Neural progenitor cell (in vitro differentiated cells): ENCODE measurements around the gene ADAM17.

Source experiments
- EZH2phosphoT487 ChIP-seq: fragments of 200-600 bp; sonication (generic); IDR thresholded peaks from 2 replicates; pipeline ENCODE4 v1.6.1; 2017; ENCODE audit warnings: antibody characterized with exemption
- TF ChIP-seq, protein P1 (sequence below): fragments of 200-600 bp; sonication (generic); IDR thresholded peaks from 2 replicates; pipeline ENCODE4 v1.5.1; 2017; ENCODE audit warnings: antibody characterized with exemption, mild to moderate bottlenecking

DNA sequence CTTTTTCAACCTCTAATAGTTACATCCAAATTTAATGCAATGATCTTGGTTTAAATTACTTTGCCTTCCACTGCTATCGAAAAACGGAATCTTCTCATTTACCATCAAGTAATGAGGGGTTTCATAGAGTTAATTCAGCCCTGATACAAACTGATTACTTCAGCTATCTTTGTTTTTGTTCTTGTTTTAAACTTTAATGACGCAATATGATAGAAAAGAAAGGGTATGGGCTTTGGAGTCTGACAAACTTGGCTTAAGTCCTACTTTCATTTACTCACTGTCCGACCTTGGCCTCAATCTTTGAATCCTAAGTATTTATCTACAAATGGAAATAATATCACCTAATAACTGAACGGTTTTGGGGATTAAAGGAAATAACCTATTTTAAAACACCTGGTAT is 16.1 kb downstream of the ADAM17 start:
- TF ChIP-seq, protein P1, sequence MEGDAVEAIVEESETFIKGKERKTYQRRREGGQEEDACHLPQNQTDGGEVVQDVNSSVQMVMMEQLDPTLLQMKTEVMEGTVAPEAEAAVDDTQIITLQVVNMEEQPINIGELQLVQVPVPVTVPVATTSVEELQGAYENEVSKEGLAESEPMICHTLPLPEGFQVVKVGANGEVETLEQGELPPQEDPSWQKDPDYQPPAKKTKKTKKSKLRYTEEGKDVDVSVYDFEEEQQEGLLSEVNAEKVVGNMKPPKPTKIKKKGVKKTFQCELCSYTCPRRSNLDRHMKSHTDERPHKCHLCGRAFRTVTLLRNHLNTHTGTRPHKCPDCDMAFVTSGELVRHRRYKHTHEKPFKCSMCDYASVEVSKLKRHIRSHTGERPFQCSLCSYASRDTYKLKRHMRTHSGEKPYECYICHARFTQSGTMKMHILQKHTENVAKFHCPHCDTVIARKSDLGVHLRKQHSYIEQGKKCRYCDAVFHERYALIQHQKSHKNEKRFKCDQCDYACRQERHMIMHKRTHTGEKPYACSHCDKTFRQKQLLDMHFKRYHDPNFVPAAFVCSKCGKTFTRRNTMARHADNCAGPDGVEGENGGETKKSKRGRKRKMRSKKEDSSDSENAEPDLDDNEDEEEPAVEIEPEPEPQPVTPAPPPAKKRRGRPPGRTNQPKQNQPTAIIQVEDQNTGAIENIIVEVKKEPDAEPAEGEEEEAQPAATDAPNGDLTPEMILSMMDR, result no peak
- TF ChIP-seq EZH2phosphoT487, result no peak
